Neural crest cell (in vitro differentiated cells): Measurements from ENCODE around the gene PRADC1. TPM values are rescaled to one million over a fixed set of nuclear protein-coding genes. Genes with fewer than 3 reads are reported as not detected.

ENCODE experiments used
- DNase-seq: peaks from one replicate; pipeline ENCODE4 v3.0.0; 2021; ENCODE audit warnings: low read depth, mixed read lengths, low spot score
- H3K27ac Mint-ChIP-seq: one replicate; pipeline ENCODE4 v1.8.0; 2021; ENCODE audit warnings: mild to moderate bottlenecking, mixed read lengths; ENCODE audit not compliant: unreplicated experiment
- H3K27me3 Mint-ChIP-seq: 2 replicates; pipeline ENCODE4 v1.8.0; 2021; ENCODE audit warnings: low read depth, mild to moderate bottlenecking, mixed read lengths
- H3K36me3 Mint-ChIP-seq: 2 replicates; pipeline ENCODE4 v1.8.0; 2021; ENCODE audit warnings: low read depth, mild to moderate bottlenecking, mixed read lengths
- H3K4me1 Mint-ChIP-seq: 2 replicates; pipeline ENCODE4 v1.8.0; 2021; ENCODE audit warnings: mixed read lengths
- H3K4me3 Mint-ChIP-seq: one replicate; pipeline ENCODE4 v1.8.0; 2021; ENCODE audit warnings: mild to moderate bottlenecking, mixed read lengths
- H3K9me3 Mint-ChIP-seq: 2 replicates; pipeline ENCODE4 v1.8.0; 2021; ENCODE audit warnings: mixed read lengths
- long read RNA-seq: library from polyadenylated mRNA; unstranded; transcript quantifications from one replicate; pipeline ENCODE4 v2.0.0, GENCODE V29; 2020
- total RNA-seq: library from RNA; stranded (reverse); gene quantifications from 2 replicates; pipeline ENCODE4 v1.2.1, GENCODE V29; 2021
- TF ChIP-seq, protein P1 (sequence below): fragments of 200-600 bp; sonication (generic); conservative IDR thresholded peaks from 2 replicates; pipeline ENCODE4 v1.5.0; 2021; ENCODE audit warnings: antibody characterized with exemption, mild to moderate bottlenecking

PRADC1 gene
- 11.4 and 11.7 TPM in 2 replicates for total RNA-seq
- long read RNA-seq, partial matches to known transcripts, result 2 of 6 reads
- long read RNA-seq, other reads (novel, unspliced or antisense), result 0 of 6 reads

DNA sequence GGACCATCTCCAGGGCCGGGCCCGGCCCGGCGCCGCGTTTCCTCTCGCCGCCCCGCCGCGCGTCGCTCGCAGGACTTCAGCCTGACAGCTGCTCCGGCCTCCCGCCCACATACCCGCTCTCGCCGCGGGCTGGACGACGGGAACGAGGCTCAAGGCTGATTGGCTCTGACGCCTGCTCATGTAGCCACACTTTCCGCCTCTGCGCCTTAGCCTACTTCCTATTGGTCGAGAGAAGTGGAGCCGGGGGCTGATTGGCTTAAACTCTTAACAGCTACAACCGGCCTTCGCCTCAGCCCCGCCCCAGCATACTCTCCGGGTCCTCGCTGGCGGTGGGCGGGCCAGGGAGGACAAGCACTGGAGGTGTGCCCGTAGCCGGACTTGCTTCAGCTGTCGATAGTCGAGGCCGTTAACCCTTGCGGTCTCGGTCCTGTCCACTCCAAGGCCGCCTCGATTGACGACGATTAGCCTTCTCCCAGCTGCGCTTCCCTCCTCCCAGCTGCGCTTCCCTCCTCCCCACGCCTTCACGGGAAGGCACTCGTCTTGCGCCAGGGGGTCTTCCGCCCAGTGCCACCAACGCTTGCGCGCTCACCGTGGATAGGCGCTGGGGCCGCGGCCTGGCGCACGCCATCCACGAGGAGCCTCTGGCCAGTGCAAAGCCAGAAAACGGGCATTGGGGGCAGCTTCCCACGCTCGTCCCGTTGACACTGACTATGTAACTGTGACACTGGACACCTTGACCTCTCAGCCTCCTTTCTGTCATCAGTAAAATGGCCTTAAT lies at the start of gene PRADC1:
Gene PRADC1, minus strand, starts transcription at position 86 of the 778 bp plus-strand sequence. Its CDS starts 79 bp downstream, at position 7.
- TF ChIP-seq, protein P1, sequence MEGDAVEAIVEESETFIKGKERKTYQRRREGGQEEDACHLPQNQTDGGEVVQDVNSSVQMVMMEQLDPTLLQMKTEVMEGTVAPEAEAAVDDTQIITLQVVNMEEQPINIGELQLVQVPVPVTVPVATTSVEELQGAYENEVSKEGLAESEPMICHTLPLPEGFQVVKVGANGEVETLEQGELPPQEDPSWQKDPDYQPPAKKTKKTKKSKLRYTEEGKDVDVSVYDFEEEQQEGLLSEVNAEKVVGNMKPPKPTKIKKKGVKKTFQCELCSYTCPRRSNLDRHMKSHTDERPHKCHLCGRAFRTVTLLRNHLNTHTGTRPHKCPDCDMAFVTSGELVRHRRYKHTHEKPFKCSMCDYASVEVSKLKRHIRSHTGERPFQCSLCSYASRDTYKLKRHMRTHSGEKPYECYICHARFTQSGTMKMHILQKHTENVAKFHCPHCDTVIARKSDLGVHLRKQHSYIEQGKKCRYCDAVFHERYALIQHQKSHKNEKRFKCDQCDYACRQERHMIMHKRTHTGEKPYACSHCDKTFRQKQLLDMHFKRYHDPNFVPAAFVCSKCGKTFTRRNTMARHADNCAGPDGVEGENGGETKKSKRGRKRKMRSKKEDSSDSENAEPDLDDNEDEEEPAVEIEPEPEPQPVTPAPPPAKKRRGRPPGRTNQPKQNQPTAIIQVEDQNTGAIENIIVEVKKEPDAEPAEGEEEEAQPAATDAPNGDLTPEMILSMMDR, result no peak
- H3K36me3 Mint-ChIP-seq, result no peaks in the 10 kb centered on the region
- peak; percentile 91 for DNase-seq
- H3K4me1 Mint-ChIP-seq, result peaks cover 37% of the 10 kb centered on the region
- peak within 1 kb of the TSS; percentile 98 for H3K27ac Mint-ChIP-seq
- H3K4me3 Mint-ChIP-seq, result peak within 1 kb of the TSS; percentile 99
- no peaks in the 10 kb centered on the region for H3K9me3 Mint-ChIP-seq
- H3K27me3 Mint-ChIP-seq, result no peaks in the 10 kb centered on the region

DNA sequence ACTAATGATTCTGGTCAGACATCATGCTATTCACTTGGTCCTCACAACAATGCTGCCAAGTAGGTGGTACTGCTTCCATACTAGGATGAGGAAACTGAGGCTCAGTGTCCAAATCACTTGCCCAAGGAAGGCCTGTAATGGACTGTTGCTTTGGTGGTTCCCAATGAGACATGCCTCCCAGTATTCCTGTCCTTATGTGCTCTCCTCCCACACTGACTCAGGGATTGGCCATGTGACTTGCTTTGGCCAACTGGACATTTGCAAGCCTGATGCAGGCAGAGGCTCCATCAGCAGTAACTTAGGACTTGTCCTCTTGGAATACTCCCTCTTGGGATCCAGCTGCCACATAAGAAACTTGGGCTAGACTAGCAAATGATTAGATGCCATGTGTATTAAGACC lies 48.2 kb upstream of the PRADC1 start:
- no peaks in the 10 kb centered on the region for H3K9me3 Mint-ChIP-seq
- TF ChIP-seq, protein P1, result no peak
- no peak for DNase-seq
- H3K27me3 Mint-ChIP-seq, result peaks cover 64% of the 10 kb centered on the region
- no peaks in the 10 kb centered on the region for H3K36me3 Mint-ChIP-seq
- H3K4me3 Mint-ChIP-seq, result no peak overlapping the region
- H3K27ac Mint-ChIP-seq, result no peak overlapping the region
- no peaks in the 10 kb centered on the region for H3K4me1 Mint-ChIP-seq

DNA sequence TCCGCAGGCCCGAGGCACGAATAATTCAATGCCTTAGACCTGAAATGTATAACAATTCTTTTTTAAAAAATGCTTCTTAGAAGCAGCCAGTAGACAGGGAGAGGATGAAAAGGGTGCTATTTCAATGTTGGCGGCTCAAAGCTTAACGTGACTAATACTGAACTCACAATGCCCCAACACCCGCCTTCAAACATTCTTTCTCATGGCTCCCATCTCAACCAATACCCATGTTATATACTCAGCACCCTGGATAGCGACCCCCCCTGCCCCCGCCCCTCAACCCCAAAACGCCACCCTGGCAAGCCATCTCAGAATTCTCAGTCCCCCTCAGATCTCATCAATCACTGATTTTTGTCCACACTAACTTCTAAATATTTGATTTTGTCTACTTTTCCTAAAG lies 46.8 kb upstream of the PRADC1 start:
- no peak for DNase-seq
- Mint-ChIP-seq H3K36me3 (no peaks in the 10 kb centered on the region), H3K27me3 (peaks cover 52% of the 10 kb centered on the region), H3K9me3 (no peaks in the 10 kb centered on the region), H3K4me1 (no peaks in the 10 kb centered on the region), H3K4me3 (peak overlapping the region; percentile 44), H3K27ac (no peak overlapping the region)
- TF ChIP-seq, protein P1, result no peak

DNA sequence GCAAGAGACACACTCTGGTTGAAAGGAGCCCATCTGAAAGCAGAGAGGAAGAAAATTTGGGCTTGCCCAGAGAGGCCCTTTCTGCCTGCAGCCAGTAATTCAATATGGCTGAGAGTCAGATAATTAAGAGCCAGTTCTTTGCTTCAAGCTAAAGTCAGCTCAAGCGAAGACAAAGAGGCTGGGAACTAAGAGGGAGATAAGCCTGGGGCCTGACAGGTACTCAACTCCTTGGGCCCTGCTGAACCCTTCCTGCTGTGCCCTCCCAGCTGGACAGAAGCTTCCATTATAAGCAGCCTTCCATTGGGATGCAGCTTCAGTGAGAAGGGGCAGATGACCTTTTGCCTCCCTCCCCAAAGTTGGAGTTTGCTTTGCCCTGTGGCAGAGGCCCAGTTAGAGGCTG lies 39.2 kb upstream of the PRADC1 start:
- Mint-ChIP-seq H3K27me3 (peaks cover 67% of the 10 kb centered on the region), H3K4me1 (peaks cover 7% of the 10 kb centered on the region), H3K4me3 (no peak overlapping the region), H3K9me3 (no peaks in the 10 kb centered on the region), H3K36me3 (peaks cover 9% of the 10 kb centered on the region), H3K27ac (no peak overlapping the region)
- TF ChIP-seq, protein P1, result no peak
- DNase-seq, result no peak

DNA sequence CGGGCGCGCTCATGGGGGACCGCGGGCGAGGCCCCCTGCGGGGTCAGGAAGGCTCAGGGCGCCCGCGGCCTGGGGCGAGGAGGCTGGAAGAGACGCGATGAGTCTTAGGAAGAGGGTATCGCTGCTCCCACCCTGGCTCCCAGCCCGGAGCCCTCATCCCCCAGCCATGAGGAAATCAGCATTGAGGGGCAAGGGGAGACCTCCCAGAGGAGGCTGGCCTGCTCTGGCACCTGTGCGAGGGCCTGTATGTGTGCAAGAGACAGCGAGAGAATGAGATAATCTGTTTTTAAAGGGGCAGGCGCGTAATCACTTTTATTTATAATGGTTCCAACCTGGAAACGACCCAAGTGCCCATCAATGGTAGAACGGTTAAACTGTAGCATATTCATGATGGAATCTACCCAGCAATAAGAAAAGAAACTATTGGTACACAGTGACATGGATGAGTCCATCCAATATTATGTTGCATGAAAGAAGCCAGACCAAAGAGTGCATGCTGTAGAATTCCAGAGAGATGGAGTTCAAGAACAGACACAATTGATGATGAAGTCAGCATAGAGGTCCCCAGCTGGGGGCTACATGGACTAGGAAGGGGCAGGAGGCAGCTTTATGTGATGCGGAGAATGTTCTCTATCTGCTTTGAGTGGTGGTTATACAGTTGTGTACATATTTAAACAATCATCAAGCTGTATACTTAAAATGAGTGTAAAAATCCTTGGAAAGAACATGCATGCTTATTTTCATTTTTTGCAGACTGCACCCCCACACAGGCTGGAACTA lies 36.8 kb upstream of the PRADC1 start:
- Mint-ChIP-seq H3K4me1 (peaks cover 7% of the 10 kb centered on the region), H3K4me3 (no peak overlapping the region), H3K36me3 (peaks cover 13% of the 10 kb centered on the region), H3K27me3 (peaks cover 73% of the 10 kb centered on the region), H3K9me3 (no peaks in the 10 kb centered on the region), H3K27ac (no peak overlapping the region)
- no peak for DNase-seq
- TF ChIP-seq, protein P1, result no peak
